Epithelial cell of esophagus (primary cell): ENCODE measurements around the gene ZSCAN22.
A peak's percentile ranks its signal among the peaks of the same experiment; 100 is the strongest.

ENCODE experiments used
- DNase-seq: peaks from one replicate; pipeline ENCODE4 v3.0.0; 2010; ENCODE audit warnings: low read depth
- H3K4me3 ChIP-seq: 2 replicates; pipeline ENCODE4 v1.5.1; 2011; ENCODE audit warnings: mild to moderate bottlenecking, low read length, control low read depth
- CTCF ChIP-seq: IDR thresholded peaks from 2 replicates; pipeline ENCODE4 v1.5.1; 2011; ENCODE audit warnings: low read depth, mild to moderate bottlenecking, low read length, control low read depth, inconsistent platforms; ENCODE audit not compliant: insufficient read depth; ENCODE audit errors: missing control alignments

The ZSCAN22 gene

GRCh38 chr19:58352760-58353671 is 26.2 kb downstream of the ZSCAN22 start, which contains the start of gene A1BG:
Gene A1BG (minus strand): TSS chr19:58353492. CDS start chr19:58353437, 55 bp downstream.
- TF ChIP-seq CTCF = no peak
- no peak within 1 kb of the TSS for H3K4me3 ChIP-seq
- no peak for DNase-seq

- DNase-seq = no peak
- no peak for TF ChIP-seq CTCF
Measured at GRCh38 chr19:58353717-58354477, 27.1 kb downstream of the ZSCAN22 start.

GRCh38 chr19:58354478-58355030 is 27.8 kb downstream of the ZSCAN22 start:
- no peak for DNase-seq
- no peak for TF ChIP-seq CTCF
- no peak overlapping the region for H3K4me3 ChIP-seq

More at GRCh38 chr19:58353717-58354477, 27.1 kb downstream of the ZSCAN22 start:
- no peak overlapping the region for H3K4me3 ChIP-seq

- TF ChIP-seq CTCF = no peak
- no peak overlapping the region for H3K4me3 ChIP-seq
- no peak for DNase-seq
Measured at GRCh38 chr19:58355215-58355796, 28.5 kb downstream of the ZSCAN22 start.

GRCh38 chr19:58355908-58356765 is 29.3 kb downstream of the ZSCAN22 start:
- peak overlapping the region; percentile 1 for H3K4me3 ChIP-seq
- DNase-seq = peak; percentile 41

More at GRCh38 chr19:58355908-58356765, 29.3 kb downstream of the ZSCAN22 start:
- no peak for TF ChIP-seq CTCF
